ENCODE measurements around the gene CSF2.

CSF2 gene

DNA sequence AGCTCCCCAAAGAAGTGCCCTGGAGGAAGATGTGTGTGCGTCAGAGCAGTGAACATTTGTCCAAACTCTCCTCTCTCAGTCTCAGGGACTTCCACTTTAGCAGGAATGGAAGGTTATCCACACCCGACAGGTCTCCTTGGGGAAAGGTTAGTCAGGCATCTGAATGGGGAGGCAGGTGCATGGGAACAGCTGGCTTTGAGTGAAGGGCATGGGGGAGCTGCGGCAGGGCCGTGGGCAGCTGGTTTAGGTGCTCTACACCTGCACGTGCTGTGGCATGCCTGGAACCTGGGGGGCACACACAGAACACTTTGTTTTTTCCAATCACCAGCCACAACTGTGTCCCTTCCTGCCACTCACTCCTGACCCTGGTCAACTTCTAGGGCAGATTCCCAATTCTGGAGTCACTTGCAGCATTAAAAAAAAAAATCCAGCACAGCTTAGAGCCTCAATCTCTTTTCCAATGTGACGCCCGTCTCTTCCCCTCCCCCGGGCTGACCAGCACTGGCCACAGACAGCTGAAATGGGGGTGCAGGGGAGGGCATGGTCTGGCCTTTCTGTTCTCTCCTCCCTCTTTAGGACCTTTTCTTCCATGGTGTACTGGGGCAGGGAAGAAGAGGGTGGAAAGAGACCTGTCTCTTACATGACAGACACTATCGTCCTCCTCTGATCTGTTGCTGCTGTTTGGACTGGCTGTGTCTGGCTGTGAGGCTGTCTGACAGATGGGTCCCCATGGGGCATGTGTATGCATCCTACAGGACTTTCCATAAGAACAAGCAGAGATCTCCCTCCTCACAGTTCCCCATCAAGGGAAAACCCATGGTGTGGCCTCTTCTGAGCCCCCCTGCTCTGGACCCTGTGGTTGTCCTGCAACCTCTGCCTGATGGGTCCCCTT lies 22.7 kb upstream of the CSF2 start:
- no peak overlapping the region for H3K4ac ChIP-seq (ENCODE audit: low read depth in 1 of 2, low read length in 2 of 2)
- H3K9ac ChIP-seq (ENCODE audit: low read length), result no peak overlapping the region
- no peaks in the 10 kb centered on the region for H3K9me3 ChIP-seq (ENCODE audit: control insufficient read depth, low read length)
- H2AFZ ChIP-seq (ENCODE audit: low read depth, low read length), result no peak overlapping the region
- H2BK5ac ChIP-seq (ENCODE audit: low read depth, low read length, poor library complexity, severe bottlenecking), result no peak overlapping the region
- WGBS, result 79% methylated on average over 9 of the region's 9 CpGs
- H3K14ac ChIP-seq (ENCODE audit: low read length in 2 of 2), result no peak overlapping the region
- H3K4me1 ChIP-seq (ENCODE audit: control insufficient read depth, insufficient read depth, low read depth, low read length), result peaks cover 2% of the 10 kb centered on the region
- H3K4me3 ChIP-seq (ENCODE audit: insufficient read depth in 1 of 2, low read depth in 1 of 2, low read length in 2 of 2), result no peak overlapping the region
- no peak overlapping the region for H2BK120ac ChIP-seq (ENCODE audit: low read depth, low read length)
- no peak overlapping the region for H3K23ac ChIP-seq (ENCODE audit: low read length in 2 of 2)
- peaks cover 32 to 51% of the 10 kb centered on the region in 2 experiments for H3K27me3 ChIP-seq (ENCODE audit: control insufficient read depth in 1 of 2, insufficient read depth in 1 of 2, low read length in 2 of 2)
- H3K36me3 ChIP-seq (ENCODE audit: control insufficient read depth in 1 of 2, insufficient read depth in 2 of 2, low read depth in 1 of 2, low read length in 2 of 2), result no peaks in the 10 kb centered on the region
- DNase-seq, result no peak
- H2BK12ac ChIP-seq (ENCODE audit: low read length in 2 of 2), result no peak overlapping the region
- no peak overlapping the region for H2BK15ac ChIP-seq (ENCODE audit: low read depth, poor library complexity, severe bottlenecking)
- H3K18ac ChIP-seq (ENCODE audit: low read depth in 1 of 2, low read length in 2 of 2), result no peak overlapping the region
- H4K8ac ChIP-seq (ENCODE audit: low read length), result no peak overlapping the region
- no peaks in the 10 kb centered on the region for H3K79me1 ChIP-seq (replicated peaks; ENCODE audit: low read length, poor library complexity, severe bottlenecking)
- H2AK5ac ChIP-seq (ENCODE audit: low read length, severe bottlenecking), result no peak overlapping the region
- H4K91ac ChIP-seq (ENCODE audit: low read length), result no peak overlapping the region
- no peak overlapping the region for H3K27ac ChIP-seq (ENCODE audit: low read length, poor library complexity, severe bottlenecking)
- H3K4me2 ChIP-seq (ENCODE audit: low read length, poor library complexity, severe bottlenecking), result no peak overlapping the region

DNA sequence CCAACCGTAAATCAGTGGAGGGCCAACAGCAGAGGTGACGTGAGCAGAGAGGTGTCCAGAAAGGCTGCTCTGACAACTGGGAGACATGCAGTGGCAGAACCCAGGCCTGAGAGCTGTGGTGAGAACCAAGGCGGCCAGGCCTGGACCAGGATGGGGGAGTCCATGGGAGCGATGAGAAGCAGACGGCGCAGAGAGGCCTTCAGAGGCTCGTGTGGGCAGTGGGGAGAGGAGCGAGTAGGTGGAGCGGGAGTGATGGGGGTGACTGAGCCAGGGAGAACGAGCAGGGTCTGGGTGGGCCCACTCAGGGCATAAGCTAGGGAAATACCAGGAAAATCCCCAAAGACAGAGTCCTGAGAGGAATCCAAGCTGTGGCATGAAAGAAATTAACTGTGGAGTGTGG lies 21.1 kb upstream of the CSF2 start:
- no peak overlapping the region for H3K9ac ChIP-seq (ENCODE audit: low read length)
- no peak overlapping the region for H2AFZ ChIP-seq (ENCODE audit: low read depth, low read length)
- no peaks in the 10 kb centered on the region for H3K9me3 ChIP-seq (ENCODE audit: control insufficient read depth, low read length)
- no peaks in the 10 kb centered on the region for H3K36me3 ChIP-seq (ENCODE audit: control insufficient read depth in 1 of 2, insufficient read depth in 2 of 2, low read depth in 1 of 2, low read length in 2 of 2)
- H3K27ac ChIP-seq (ENCODE audit: low read length, poor library complexity, severe bottlenecking), result no peak overlapping the region
- H2BK15ac ChIP-seq (ENCODE audit: low read depth, poor library complexity, severe bottlenecking), result no peak overlapping the region
- H3K27me3 ChIP-seq (ENCODE audit: control insufficient read depth in 1 of 2, insufficient read depth in 1 of 2, low read length in 2 of 2), result peaks cover 30 to 54% of the 10 kb centered on the region in 2 experiments
- no peak overlapping the region for H2BK5ac ChIP-seq (ENCODE audit: low read depth, low read length, poor library complexity, severe bottlenecking)
- H4K8ac ChIP-seq (ENCODE audit: low read length), result no peak overlapping the region
- no peak overlapping the region for H3K4ac ChIP-seq (ENCODE audit: low read depth in 1 of 2, low read length in 2 of 2)
- no peak overlapping the region for H3K4me3 ChIP-seq (ENCODE audit: insufficient read depth in 1 of 2, low read depth in 1 of 2, low read length in 2 of 2)
- peaks cover 2% of the 10 kb centered on the region for H3K4me1 ChIP-seq (ENCODE audit: control insufficient read depth, insufficient read depth, low read depth, low read length)
- H3K79me1 ChIP-seq (replicated peaks; ENCODE audit: low read length, poor library complexity, severe bottlenecking), result no peaks in the 10 kb centered on the region
- no peak overlapping the region for H4K91ac ChIP-seq (ENCODE audit: low read length)
- no peak overlapping the region for H2BK12ac ChIP-seq (ENCODE audit: low read length in 2 of 2)
- no peak overlapping the region for H3K4me2 ChIP-seq (ENCODE audit: low read length, poor library complexity, severe bottlenecking)
- H3K23ac ChIP-seq (ENCODE audit: low read length in 2 of 2), result no peak overlapping the region
- H3K18ac ChIP-seq (ENCODE audit: low read depth in 1 of 2, low read length in 2 of 2), result no peak overlapping the region
- no peak overlapping the region for H2BK120ac ChIP-seq (ENCODE audit: low read depth, low read length)
- H2AK5ac ChIP-seq (ENCODE audit: low read length, severe bottlenecking), result no peak overlapping the region
- no peak for DNase-seq
- WGBS, result 82% methylated on average over 10 of the region's 10 CpGs
- no peak overlapping the region for H3K14ac ChIP-seq (ENCODE audit: low read length in 2 of 2)

DNA sequence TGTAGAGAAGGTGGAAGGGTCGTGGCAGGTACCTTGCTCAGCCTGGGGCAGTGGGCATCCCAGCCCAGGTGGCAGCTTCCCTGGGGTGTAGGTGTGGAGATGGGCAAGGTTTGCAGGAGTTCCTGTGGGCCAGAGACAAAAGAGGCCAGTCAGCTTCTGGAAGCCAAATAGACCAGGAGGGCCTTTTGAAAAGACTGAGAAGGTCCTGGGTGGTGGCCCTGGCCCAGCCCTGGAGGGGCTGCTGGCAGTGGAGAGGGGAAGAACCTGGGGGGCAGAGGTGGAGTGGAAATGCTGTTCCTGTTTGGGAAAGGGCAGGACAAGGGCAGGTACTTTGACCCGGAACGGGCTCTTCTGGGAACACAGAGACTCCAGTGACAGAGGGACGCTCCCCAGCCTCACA lies 20.1 kb upstream of the CSF2 start:
- DNase-seq, result no peak
- H3K18ac ChIP-seq (ENCODE audit: low read depth in 1 of 2, low read length in 2 of 2), result no peak overlapping the region
- peaks cover 2% of the 10 kb centered on the region for H3K4me1 ChIP-seq (ENCODE audit: control insufficient read depth, insufficient read depth, low read depth, low read length)
- H3K23ac ChIP-seq (ENCODE audit: low read length in 2 of 2), result no peak overlapping the region
- no peak overlapping the region for H2AFZ ChIP-seq (ENCODE audit: low read depth, low read length)
- 32% methylated on average over 1 of the region's 4 CpGs for WGBS
- H3K27me3 ChIP-seq (ENCODE audit: control insufficient read depth in 1 of 2, insufficient read depth in 1 of 2, low read length in 2 of 2), result peaks cover 34 to 56% of the 10 kb centered on the region in 2 experiments
- no peaks in the 10 kb centered on the region for H3K9me3 ChIP-seq (ENCODE audit: control insufficient read depth, low read length)
- no peak overlapping the region for H3K4me2 ChIP-seq (ENCODE audit: low read length, poor library complexity, severe bottlenecking)
- no peak overlapping the region for H4K91ac ChIP-seq (ENCODE audit: low read length)
- H2BK5ac ChIP-seq (ENCODE audit: low read depth, low read length, poor library complexity, severe bottlenecking), result no peak overlapping the region
- no peaks in the 10 kb centered on the region for H3K36me3 ChIP-seq (ENCODE audit: control insufficient read depth in 1 of 2, insufficient read depth in 2 of 2, low read depth in 1 of 2, low read length in 2 of 2)
- H2BK120ac ChIP-seq (ENCODE audit: low read depth, low read length), result no peak overlapping the region
- no peak overlapping the region for H3K4ac ChIP-seq (ENCODE audit: low read depth in 1 of 2, low read length in 2 of 2)
- no peaks in the 10 kb centered on the region for H3K79me1 ChIP-seq (replicated peaks; ENCODE audit: low read length, poor library complexity, severe bottlenecking)
- H3K14ac ChIP-seq (ENCODE audit: low read length in 2 of 2), result no peak overlapping the region
- H4K8ac ChIP-seq (ENCODE audit: low read length), result no peak overlapping the region
- no peak overlapping the region for H3K9ac ChIP-seq (ENCODE audit: low read length)
- H2BK15ac ChIP-seq (ENCODE audit: low read depth, poor library complexity, severe bottlenecking), result no peak overlapping the region
- no peak overlapping the region for H2AK5ac ChIP-seq (ENCODE audit: low read length, severe bottlenecking)
- no peak overlapping the region for H2BK12ac ChIP-seq (ENCODE audit: low read length in 2 of 2)
- H3K4me3 ChIP-seq (ENCODE audit: insufficient read depth in 1 of 2, low read depth in 1 of 2, low read length in 2 of 2), result no peak overlapping the region
- no peak overlapping the region for H3K27ac ChIP-seq (ENCODE audit: low read length, poor library complexity, severe bottlenecking)

DNA sequence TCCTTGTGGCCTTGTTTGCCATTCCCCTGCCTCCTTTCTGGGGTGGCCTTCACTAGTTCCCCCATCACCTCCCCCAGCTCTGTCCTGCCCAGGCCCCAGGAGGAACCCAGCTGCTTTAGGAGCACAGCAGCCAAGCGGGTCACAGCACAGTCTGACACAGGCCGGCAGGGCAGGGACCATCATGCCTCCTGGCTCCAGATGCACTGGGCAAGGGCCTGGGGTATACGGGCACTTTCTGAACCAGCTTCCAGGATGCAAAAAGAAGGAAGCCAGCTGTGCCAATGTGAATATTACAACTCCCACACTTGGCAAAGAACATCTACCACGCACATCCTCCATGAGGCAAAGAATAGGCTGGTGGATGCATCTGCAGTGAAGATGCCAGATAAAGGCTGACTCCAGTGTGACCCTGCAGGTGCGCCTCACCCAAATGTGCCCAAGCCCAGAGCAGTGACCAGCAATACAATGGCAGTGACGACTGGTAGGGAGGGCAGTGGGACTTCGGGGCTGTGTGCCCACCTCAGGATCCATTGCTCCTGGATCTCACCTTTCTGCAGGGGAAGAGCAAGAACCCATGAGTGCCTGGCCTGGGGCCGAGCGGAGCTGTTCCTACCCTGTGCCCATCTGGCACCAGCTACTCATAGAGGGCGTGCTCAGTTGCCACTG lies 19.4 kb upstream of the CSF2 start:
- H3K4ac ChIP-seq (ENCODE audit: low read depth in 1 of 2, low read length in 2 of 2), result no peak overlapping the region
- H2BK15ac ChIP-seq (ENCODE audit: low read depth, poor library complexity, severe bottlenecking), result no peak overlapping the region
- no peak for DNase-seq
- no peak overlapping the region for H2AFZ ChIP-seq (ENCODE audit: low read depth, low read length)
- H2BK120ac ChIP-seq (ENCODE audit: low read depth, low read length), result no peak overlapping the region
- H3K4me3 ChIP-seq (ENCODE audit: insufficient read depth in 1 of 2, low read depth in 1 of 2, low read length in 2 of 2), result no peak overlapping the region
- no peak overlapping the region for H3K27ac ChIP-seq (ENCODE audit: low read length, poor library complexity, severe bottlenecking)
- no peak overlapping the region for H2BK5ac ChIP-seq (ENCODE audit: low read depth, low read length, poor library complexity, severe bottlenecking)
- H3K14ac ChIP-seq (ENCODE audit: low read length in 2 of 2), result peak overlapping the region in 1 of 2 experiments; percentile 67
- H4K8ac ChIP-seq (ENCODE audit: low read length), result no peak overlapping the region
- no peak overlapping the region for H4K91ac ChIP-seq (ENCODE audit: low read length)
- H2BK12ac ChIP-seq (ENCODE audit: low read length in 2 of 2), result no peak overlapping the region
- H3K18ac ChIP-seq (ENCODE audit: low read depth in 1 of 2, low read length in 2 of 2), result no peak overlapping the region
- H3K4me2 ChIP-seq (ENCODE audit: low read length, poor library complexity, severe bottlenecking), result no peak overlapping the region
- 76% methylated on average over 9 of the region's 10 CpGs for WGBS
- H3K36me3 ChIP-seq (ENCODE audit: control insufficient read depth in 1 of 2, insufficient read depth in 2 of 2, low read depth in 1 of 2, low read length in 2 of 2), result no peaks in the 10 kb centered on the region
- no peak overlapping the region for H3K9ac ChIP-seq (ENCODE audit: low read length)
- H3K27me3 ChIP-seq (ENCODE audit: control insufficient read depth in 1 of 2, insufficient read depth in 1 of 2, low read length in 2 of 2), result peaks cover 34 to 58% of the 10 kb centered on the region in 2 experiments
- H2AK5ac ChIP-seq (ENCODE audit: low read length, severe bottlenecking), result no peak overlapping the region
- no peak overlapping the region for H3K23ac ChIP-seq (ENCODE audit: low read length in 2 of 2)
- H3K9me3 ChIP-seq (ENCODE audit: control insufficient read depth, low read length), result no peaks in the 10 kb centered on the region
- no peaks in the 10 kb centered on the region for H3K79me1 ChIP-seq (replicated peaks; ENCODE audit: low read length, poor library complexity, severe bottlenecking)
- H3K4me1 ChIP-seq (ENCODE audit: control insufficient read depth, insufficient read depth, low read depth, low read length), result peaks cover 2% of the 10 kb centered on the region
